NB4 (cell line): Measurements from ENCODE around the gene PGGT1B.
A peak's percentile ranks its signal among the peaks of the same experiment; 100 is the strongest.

Source experiments
- DNase-seq: peaks from one replicate; pipeline ENCODE4 v3.0.0; 2010; ENCODE audit warnings: low read depth
- H3K4me3 ChIP-seq: one replicate; pipeline ENCODE4 v1.5.1; 2011; ENCODE audit warnings: mild to moderate bottlenecking, low read depth, low read length, moderate library complexity
- MYC ChIP-seq: IDR thresholded peaks from 2 replicates; pipeline ENCODE4 v1.6.1; 2011; ENCODE audit warnings: low read depth, low read length
- POLR2A ChIP-seq: IDR thresholded peaks from 2 replicates; pipeline ENCODE4 v1.6.1; 2011; ENCODE audit warnings: mild to moderate bottlenecking; ENCODE audit not compliant: insufficient read length; ENCODE audit errors: extremely low read depth
- TF ChIP-seq, protein P1 (sequence below): IDR thresholded peaks from 2 replicates; pipeline ENCODE4 v1.6.1; 2011; ENCODE audit warnings: low read depth, low read length
- TF ChIP-seq, protein P2 (sequence below): IDR thresholded peaks from one replicate; pipeline ENCODE4 v1.5.1; 2012; ENCODE audit warnings: low read depth, low read length

The PGGT1B gene

DNA sequence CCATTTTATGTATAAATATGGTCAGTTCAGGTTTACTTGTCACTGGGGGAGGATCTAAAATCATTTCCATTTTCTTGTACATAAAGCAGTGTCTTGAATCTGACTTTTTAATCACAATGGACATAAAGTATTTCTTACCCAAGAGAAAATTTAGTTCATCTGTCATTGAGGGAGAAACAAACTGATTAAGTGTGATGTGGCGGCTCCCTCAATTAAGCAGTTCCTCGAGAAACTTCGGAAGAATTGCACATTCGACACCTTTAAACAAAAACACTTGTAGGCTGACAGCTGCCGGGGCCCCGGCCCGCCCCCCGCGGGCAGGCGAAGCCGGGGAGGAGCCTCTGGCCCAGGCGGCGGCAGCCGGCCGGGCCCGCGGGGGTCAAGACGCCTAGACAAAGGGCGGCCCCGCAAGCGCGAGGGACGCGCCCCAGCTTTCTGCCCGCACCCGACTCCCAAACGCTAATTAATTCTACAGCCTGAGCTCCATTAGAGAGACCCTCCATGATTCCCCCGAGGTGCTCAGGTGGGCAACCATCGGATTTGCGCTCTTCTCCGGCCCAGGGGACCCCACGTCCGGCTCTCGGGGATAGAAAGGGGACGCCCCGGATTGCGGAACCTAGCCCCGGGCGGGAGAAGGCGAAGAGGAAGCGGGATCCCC is 93.7 kb downstream of the PGGT1B start:
- peak overlapping the region; percentile 72 for H3K4me3 ChIP-seq
- DNase-seq = peak; percentile 75
- TF ChIP-seq MYC (no peak), POLR2A (no peak)
- TF ChIP-seq, protein P1, sequence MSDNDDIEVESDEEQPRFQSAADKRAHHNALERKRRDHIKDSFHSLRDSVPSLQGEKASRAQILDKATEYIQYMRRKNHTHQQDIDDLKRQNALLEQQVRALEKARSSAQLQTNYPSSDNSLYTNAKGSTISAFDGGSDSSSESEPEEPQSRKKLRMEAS = no peak
- TF ChIP-seq, protein P2, sequence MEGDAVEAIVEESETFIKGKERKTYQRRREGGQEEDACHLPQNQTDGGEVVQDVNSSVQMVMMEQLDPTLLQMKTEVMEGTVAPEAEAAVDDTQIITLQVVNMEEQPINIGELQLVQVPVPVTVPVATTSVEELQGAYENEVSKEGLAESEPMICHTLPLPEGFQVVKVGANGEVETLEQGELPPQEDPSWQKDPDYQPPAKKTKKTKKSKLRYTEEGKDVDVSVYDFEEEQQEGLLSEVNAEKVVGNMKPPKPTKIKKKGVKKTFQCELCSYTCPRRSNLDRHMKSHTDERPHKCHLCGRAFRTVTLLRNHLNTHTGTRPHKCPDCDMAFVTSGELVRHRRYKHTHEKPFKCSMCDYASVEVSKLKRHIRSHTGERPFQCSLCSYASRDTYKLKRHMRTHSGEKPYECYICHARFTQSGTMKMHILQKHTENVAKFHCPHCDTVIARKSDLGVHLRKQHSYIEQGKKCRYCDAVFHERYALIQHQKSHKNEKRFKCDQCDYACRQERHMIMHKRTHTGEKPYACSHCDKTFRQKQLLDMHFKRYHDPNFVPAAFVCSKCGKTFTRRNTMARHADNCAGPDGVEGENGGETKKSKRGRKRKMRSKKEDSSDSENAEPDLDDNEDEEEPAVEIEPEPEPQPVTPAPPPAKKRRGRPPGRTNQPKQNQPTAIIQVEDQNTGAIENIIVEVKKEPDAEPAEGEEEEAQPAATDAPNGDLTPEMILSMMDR = no peak

DNA sequence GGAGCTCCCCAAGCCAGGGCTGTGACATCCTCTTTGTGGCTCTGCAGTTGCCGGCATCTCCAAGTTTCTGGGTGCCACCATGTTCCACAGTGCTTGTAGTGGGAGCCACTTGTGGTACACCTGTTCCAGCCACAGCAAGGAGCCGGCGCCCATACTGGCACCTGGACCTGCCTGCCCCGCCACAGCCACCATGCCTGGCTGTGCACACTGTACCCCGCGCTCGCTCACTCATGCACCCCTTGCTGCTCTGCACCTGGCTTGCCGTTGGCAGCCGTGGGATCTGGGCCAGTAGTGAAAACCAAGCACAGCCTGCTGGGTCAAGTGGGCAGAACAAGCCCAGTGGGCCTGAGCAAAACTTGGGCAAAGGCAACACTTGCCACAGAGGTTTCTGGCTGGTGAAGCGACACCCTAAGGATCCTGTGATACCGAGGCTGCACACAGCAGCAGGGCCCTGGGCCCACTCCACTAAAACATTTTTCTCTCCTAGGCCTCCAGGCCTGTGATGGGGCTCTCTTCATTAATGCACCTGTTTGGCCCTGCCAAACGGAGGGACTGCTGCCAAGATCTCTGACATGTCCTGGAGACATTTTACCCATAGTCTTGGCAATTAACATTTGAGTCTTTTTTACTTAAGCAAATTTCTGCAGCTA is 95.8 kb downstream of the PGGT1B start:
- TF ChIP-seq POLR2A (no peak), MYC (no peak)
- TF ChIP-seq, protein P1 = no peak
- TF ChIP-seq, protein P2 = no peak
- no peak for DNase-seq
- H3K4me3 ChIP-seq = no peak overlapping the region

DNA sequence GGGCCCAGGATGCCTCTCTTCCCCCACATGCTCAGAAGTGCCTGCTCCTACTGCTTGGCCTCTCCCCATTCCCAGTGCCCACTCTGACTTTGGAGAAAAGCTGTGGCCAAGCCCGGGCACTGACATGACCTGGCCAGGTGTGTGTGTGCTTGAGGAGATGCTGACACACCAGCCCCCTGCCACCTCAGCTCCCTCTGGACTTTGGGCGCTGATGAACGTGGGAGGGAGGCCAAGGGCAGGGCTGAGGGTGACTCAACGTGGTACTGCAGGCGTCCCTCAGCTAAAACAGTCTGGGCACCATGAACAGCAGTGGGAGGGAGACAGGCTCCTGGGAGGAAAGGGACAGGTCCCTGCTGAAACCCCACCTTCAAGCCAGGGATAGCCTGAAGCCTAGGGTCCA is 96.9 kb downstream of the PGGT1B start:
- no peak for DNase-seq
- TF ChIP-seq, protein P2 = no peak
- TF ChIP-seq POLR2A (no peak), MYC (no peak)
- TF ChIP-seq, protein P1 = no peak
- no peak overlapping the region for H3K4me3 ChIP-seq

DNA sequence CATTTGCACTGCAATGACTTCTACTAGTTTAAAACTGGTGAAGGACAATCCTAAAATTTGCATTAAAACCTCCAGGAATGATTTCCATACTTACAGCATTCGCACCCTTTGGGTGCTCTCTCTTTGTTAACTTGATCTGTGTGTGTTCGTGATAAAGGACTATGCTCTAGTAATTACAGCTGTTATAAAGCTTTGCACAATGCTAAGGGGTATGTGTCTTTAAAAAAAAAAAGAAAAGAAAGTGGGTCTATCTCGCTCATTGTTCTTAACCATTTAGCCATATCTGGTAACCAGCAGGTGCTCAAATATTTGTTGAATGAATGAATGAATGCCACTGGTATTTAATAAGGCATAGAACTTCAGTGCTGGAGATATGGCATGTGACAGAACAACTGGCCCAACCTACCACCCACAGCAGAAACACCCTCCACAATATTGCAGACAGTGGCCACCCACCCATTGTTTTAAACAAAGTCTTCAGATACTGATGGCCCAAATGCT is 101.7 kb downstream of the PGGT1B start:
- DNase-seq = no peak
- H3K4me3 ChIP-seq = no peak overlapping the region
- TF ChIP-seq MYC (no peak), POLR2A (no peak)
- TF ChIP-seq, protein P2 = no peak
- TF ChIP-seq, protein P1 = no peak
